NCI-H1105 treated with DMSO at 0.1 percent for 48 hours (cell line): ENCODE results near the gene SEPTIN7.

ENCODE experiments used
- DNase-seq: peaks from one replicate; lab custom pipeline; 2025; lab: John Stamatoyannopoulos, UW

SEPTIN7 gene

GRCh38 chr7:35839860-35840854 is 39.3 kb downstream of the SEPTIN7 start:
- no peak for DNase-seq

- DNase-seq = no peak
Observed at GRCh38 chr7:35846816-35847412, 46.1 kb downstream of the SEPTIN7 start.

DNA sequence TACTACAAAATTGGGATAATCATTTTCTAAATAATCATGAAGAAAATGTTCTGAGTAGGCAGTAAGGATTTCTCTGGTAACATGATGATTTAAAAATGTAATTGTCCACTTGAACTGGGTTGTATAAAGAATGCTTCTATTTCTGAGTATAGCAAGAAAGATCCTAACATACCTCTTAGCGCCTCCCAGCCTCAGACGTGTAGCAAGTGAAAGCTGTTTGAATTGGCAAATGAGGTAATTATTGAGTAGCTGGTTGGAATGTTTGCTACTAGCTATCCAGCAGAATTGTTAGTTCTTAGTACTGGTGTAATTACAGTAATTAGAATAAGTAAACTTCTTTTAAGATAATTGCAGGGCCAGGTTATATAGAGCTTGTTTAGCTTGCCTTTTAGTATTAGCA is 47.9 kb downstream of the SEPTIN7 start:
- DNase-seq = peak; percentile 80

DNA sequence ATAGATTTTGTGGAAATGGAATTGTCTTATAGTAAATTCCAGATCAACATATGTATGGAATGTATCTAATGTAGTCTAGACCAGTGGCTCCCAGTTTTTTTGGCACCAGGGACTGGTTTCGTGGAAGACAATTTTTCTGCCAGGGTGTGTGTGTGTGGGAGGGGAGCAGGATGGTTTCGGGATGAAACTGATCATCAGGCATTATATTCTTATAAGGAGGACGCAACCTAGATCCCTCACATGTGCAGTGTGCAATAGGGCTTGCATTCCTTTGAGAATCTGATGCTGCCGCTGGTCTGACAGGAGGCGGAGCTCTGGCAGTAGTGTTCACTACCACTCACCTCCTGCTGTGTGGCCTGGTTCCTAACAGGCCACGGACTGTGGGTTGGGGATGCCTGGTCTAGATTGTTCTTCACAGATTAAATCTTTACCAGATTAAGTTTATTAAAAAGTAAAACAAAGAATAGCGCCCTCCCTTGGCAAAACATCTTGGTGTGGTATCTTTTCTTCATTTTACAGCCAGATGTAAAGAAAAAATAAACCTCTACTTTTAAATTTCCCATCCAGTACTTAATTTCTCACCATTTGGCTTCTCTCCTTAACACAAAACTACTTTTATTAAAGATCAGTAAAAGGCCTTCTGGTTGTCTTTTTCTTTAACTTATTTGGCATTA is 48.4 kb downstream of the SEPTIN7 start:
- DNase-seq = no peak

- no peak for DNase-seq
Observed at GRCh38 chr7:35849954-35850353, 49.1 kb downstream of the SEPTIN7 start.
